HepG2 (cell line): ENCODE data around the gene WIPF2. TPM values are rescaled to one million over a fixed set of nuclear protein-coding genes. Genes with fewer than 3 reads are reported as not detected.

Experiments used
- CBX1 ChIP-seq: IDR thresholded peaks from one replicate; pipeline ENCODE4 v1.6.1; 2016; ENCODE audit warnings: antibody characterized with exemption, low read depth
- EZH2 ChIP-seq: conservative IDR thresholded peaks from 2 replicates; pipeline ENCODE4 v1.6.1; 2012; ENCODE audit warnings: mild to moderate bottlenecking, low read depth, low read length, moderate library complexity
- GTF2F1 ChIP-seq: fragments of 150-350 bp; IDR thresholded peaks from 2 replicates; pipeline ENCODE4 v1.6.1; 2014; ENCODE audit warnings: low read length
- KAT2B ChIP-seq: fragments of 150-350 bp; IDR thresholded peaks from 2 replicates; pipeline ENCODE4 v1.6.1; 2014; ENCODE audit warnings: low read depth, low read length, borderline replicate concordance
- MED8 ChIP-seq: sonication (generic); formaldehyde crosslinking; IDR thresholded peaks from 2 replicates; pipeline ENCODE4 v1.8.1; 2023; ENCODE audit warnings: mild to moderate bottlenecking, missing genetic modification reagents; ENCODE audit not compliant: insufficient replicate concordance
- MEIS1 ChIP-seq: sonication (generic); formaldehyde crosslinking; IDR thresholded peaks from 2 replicates; pipeline ENCODE4 v1.9.0; 2021; ENCODE audit warnings: mild to moderate bottlenecking, missing genetic modification reagents, moderate library complexity, borderline replicate concordance
- MIXL1 ChIP-seq: IDR thresholded peaks from 2 replicates; pipeline ENCODE4 v1.6.1; 2016
- RBAK ChIP-seq: sonication (generic); formaldehyde crosslinking; IDR thresholded peaks from 2 replicates; pipeline ENCODE4 v1.5.1; 2020; ENCODE audit warnings: mild to moderate bottlenecking, missing genetic modification reagents
- SKI ChIP-seq: fragments of 450-650 bp; IDR thresholded peaks from one replicate; pipeline ENCODE4 v1.6.1; 2018; ENCODE audit warnings: mild to moderate bottlenecking; ENCODE audit not compliant: partially characterized antibody
- SP1 ChIP-seq, 2 experiments: fragments of 450-650 bp in 1 of 2; sonication (generic) in 1 of 2; formaldehyde crosslinking in 1 of 2; IDR thresholded peaks; 2 replicates each; pipeline versions ENCODE4 v1.4.0 to v1.6.1; 2016 to 2020; ENCODE audit warnings: missing genetic modification reagents in 1 of 2
- SP4 ChIP-seq: sonication (generic); formaldehyde crosslinking; IDR thresholded peaks from 2 replicates; pipeline ENCODE4 v1.8.1; 2023; ENCODE audit warnings: mild to moderate bottlenecking, missing genetic modification reagents
- TBL1XR1 ChIP-seq: fragments of 150-350 bp; IDR thresholded peaks from 2 replicates; pipeline ENCODE4 v1.6.1; 2014; ENCODE audit warnings: borderline replicate concordance, low read length; ENCODE audit not compliant: partially characterized antibody
- ZBTB20 ChIP-seq: sonication (generic); formaldehyde crosslinking; IDR thresholded peaks from 2 replicates; pipeline ENCODE4 v1.8.1; 2023; ENCODE audit warnings: missing genetic modification reagents, low read depth, mild to moderate bottlenecking, borderline replicate concordance
- ZBTB38 ChIP-seq: sonication (generic); formaldehyde crosslinking; IDR thresholded peaks from 2 replicates; pipeline ENCODE4 v1.5.1; 2020; ENCODE audit warnings: mild to moderate bottlenecking, missing genetic modification reagents
- ZBTB7B ChIP-seq: sonication (generic); formaldehyde crosslinking; IDR thresholded peaks from 2 replicates; pipeline ENCODE4 v1.4.0; 2020; ENCODE audit warnings: missing genetic modification reagents
- ZMAT5 ChIP-seq: sonication (generic); formaldehyde crosslinking; IDR thresholded peaks from 2 replicates; pipeline ENCODE4 v1.5.0; 2020; ENCODE audit warnings: mild to moderate bottlenecking, low read depth, missing genetic modification reagents, borderline replicate concordance
- ZNF24 ChIP-seq: fragments of 450-650 bp; IDR thresholded peaks from 2 replicates; pipeline ENCODE4 v1.6.1; 2017; ENCODE audit warnings: antibody characterized with exemption, mild to moderate bottlenecking
- ZNF282 ChIP-seq: fragments of 450-650 bp; IDR thresholded peaks from 2 replicates; pipeline ENCODE4 v1.6.1; 2018; ENCODE audit not compliant: partially characterized antibody
- ZNF326 ChIP-seq: sonication (generic); formaldehyde crosslinking; IDR thresholded peaks from 2 replicates; pipeline ENCODE4 v1.4.0; 2020; ENCODE audit warnings: missing genetic modification reagents, borderline replicate concordance
- ZNF639 ChIP-seq: conservative IDR thresholded peaks from 2 replicates; pipeline ENCODE4 v1.6.1; 2018; ENCODE audit warnings: missing genetic modification reagents
- ZNF75D ChIP-seq: sonication (generic); formaldehyde crosslinking; IDR thresholded peaks from 2 replicates; pipeline ENCODE4 v1.8.1; 2023; ENCODE audit warnings: missing genetic modification reagents, mild to moderate bottlenecking, borderline replicate concordance
- ZNF850 ChIP-seq: sonication (generic); formaldehyde crosslinking; conservative IDR thresholded peaks from 2 replicates; pipeline ENCODE4 v1.9.0; 2021; ENCODE audit warnings: mild to moderate bottlenecking, missing genetic modification reagents
- ZSCAN12 ChIP-seq: sonication (generic); formaldehyde crosslinking; IDR thresholded peaks from 2 replicates; pipeline ENCODE4 v1.9.0; 2021; ENCODE audit warnings: mild to moderate bottlenecking, missing genetic modification reagents
- ZSCAN31 ChIP-seq: sonication (generic); formaldehyde crosslinking; IDR thresholded peaks from 2 replicates; pipeline ENCODE4 v1.5.0; 2020; ENCODE audit warnings: low read depth, mild to moderate bottlenecking, missing genetic modification reagents
- polyA plus RNA-seq, 8 experiments: library from polyadenylated mRNA; depleted of rRNA in 3 of 8; stranded (reverse) in 7 of 8; unstranded in 1 of 8; fragments of >200 nt; fragmentation: Illumina TruSeq in 4 of 8; extraction: Trizol in 4 of 8; gene quantifications; 2 replicates each; pipeline versions ENCODE4 v1.2.1 to v1.2.3, GENCODE V29; 2011 to 2016; ENCODE audit warnings: low read depth in 4 of 8, missing spikeins in 1 of 8, mixed read lengths in 1 of 8; ENCODE audit not compliant: insufficient read depth in 1 of 8
- total RNA-seq, 5 experiments: library from RNA; depleted of rRNA; stranded (reverse); fragments of >200 nt; fragmentation: Illumina TruSeq; extraction: Trizol; gene quantifications; 2 replicates each; pipeline ENCODE4 v1.2.3, GENCODE V29; 2016; ENCODE audit warnings: low read depth in 1 of 5

The WIPF2 gene
- total and polyA plus RNA-seq, 2 of the 13 experiments (the other 11 are each of a cell fraction or from before 2014, with no cell fraction given) = 7.2 to 10.8 TPM

- TF ChIP-seq SKI (peak; percentile 85), ZBTB7B (CRISPR knock-in tag) (peak; percentile 71), CBX1 (peak; percentile 37), ZNF75D (CRISPR knock-in tag) (no peak), ZMAT5 (CRISPR knock-in tag) (no peak), ZBTB20 (no peak), ZNF326 (CRISPR knock-in tag) (no peak), MIXL1 (CRISPR knock-in tag) (peak; percentile 77), ZSCAN31 (CRISPR knock-in tag) (peak; percentile 28; the same call in 1 of the 2 replicates), MED8 (CRISPR knock-in tag) (peak; percentile 34), SP4 (CRISPR knock-in tag) (peak; percentile 70; the same call in 1 of the 2 replicates), ZNF639 (CRISPR knock-in tag) (peak; percentile 81), KAT2B (no peak), EZH2 (no peak), MEIS1 (CRISPR knock-in tag) (peak; percentile 77), ZSCAN12 (no peak), ZNF850 (CRISPR knock-in tag) (no peak), ZBTB38 (peak; percentile 96), ZNF282 (no peak), ZNF24 (no peak), TBL1XR1 (no peak), SP1 (IDR thresholded peaks at IDR 0.05) (no peak), SP1 (CRISPR knock-in tag; IDR thresholded peaks at IDR 0.05) (peak; percentile 73), RBAK (no peak), GTF2F1 (no peak)
Measured at GRCh38 chr17:40218740-40219593, at the start of gene WIPF2 (continued).
